ENCODE measurements around the gene CNN2.

- TF ChIP-seq POLR2AphosphoS5 (IDR thresholded peaks at IDR 0.05) (no peak), RAD21 (conservative IDR thresholded peaks at IDR 0.05) (no peak), MXI1 (conservative IDR thresholded peaks at IDR 0.05; ENCODE audit: poor library complexity, severe bottlenecking) (no peak)
These were observed 54.2 kb downstream of the CNN2 start for GRCh38 chr19:1080360-1081161.

Data from neural cell (in vitro differentiated cells).